ENCODE measurements around the gene C9orf43. TPM values are rescaled to one million over a fixed set of nuclear protein-coding genes. Genes with fewer than 3 reads are reported as not detected.
"Not testable (repeated sequence)": the region's sequence is repeated elsewhere in the genome, so short reads cannot be mapped to it uniquely, and the experiment has no call there.

The C9orf43 gene
- total RNA-seq, 1 experiment from 2014 or later: 0.28 TPM

DNA sequence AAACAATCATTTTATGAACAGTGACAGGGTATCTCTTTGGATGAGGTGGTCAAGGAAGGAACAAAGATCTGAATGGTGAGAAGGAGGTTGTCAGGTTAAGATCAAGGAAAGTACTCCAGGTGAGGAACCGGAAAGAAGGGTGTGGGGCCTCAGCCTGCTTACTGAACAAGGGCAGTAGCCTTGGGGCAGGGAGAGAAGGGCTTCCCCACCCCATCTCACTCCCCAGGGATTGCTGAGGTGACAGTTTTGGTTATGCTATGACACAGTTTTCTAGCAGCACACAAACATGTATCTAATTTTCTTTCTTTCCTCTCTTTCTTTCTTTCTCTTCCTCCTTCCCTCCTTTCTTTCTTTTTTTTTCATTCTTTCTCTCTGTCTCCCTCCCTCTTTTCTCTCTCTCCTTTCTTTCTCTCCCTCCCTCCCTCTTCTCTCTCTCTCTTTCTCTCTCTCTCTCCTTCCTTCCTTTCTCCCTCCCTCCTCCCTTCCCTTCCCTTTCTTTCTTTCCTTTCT, 29.6 kb upstream of the C9orf43 start:
- H3K4me3 Mint-ChIP-seq: no peak overlapping the region
- CTCF ChIA-PET: interaction anchor here (0.6 kb wide), 1 partner anchor 110 kb away, joined by 3 read pairs; no protein-coding TSS in a partner anchor
- H3K4me1 Mint-ChIP-seq: peaks cover 15% of the 10 kb centered on the region
- H3K36me3 Mint-ChIP-seq: no peaks in the 10 kb centered on the region
- POLR2A ChIA-PET: no interaction called here
- TF ChIP-seq, protein P1, sequence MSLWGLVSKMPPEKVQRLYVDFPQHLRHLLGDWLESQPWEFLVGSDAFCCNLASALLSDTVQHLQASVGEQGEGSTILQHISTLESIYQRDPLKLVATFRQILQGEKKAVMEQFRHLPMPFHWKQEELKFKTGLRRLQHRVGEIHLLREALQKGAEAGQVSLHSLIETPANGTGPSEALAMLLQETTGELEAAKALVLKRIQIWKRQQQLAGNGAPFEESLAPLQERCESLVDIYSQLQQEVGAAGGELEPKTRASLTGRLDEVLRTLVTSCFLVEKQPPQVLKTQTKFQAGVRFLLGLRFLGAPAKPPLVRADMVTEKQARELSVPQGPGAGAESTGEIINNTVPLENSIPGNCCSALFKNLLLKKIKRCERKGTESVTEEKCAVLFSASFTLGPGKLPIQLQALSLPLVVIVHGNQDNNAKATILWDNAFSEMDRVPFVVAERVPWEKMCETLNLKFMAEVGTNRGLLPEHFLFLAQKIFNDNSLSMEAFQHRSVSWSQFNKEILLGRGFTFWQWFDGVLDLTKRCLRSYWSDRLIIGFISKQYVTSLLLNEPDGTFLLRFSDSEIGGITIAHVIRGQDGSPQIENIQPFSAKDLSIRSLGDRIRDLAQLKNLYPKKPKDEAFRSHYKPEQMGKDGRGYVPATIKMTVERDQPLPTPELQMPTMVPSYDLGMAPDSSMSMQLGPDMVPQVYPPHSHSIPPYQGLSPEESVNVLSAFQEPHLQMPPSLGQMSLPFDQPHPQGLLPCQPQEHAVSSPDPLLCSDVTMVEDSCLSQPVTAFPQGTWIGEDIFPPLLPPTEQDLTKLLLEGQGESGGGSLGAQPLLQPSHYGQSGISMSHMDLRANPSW (CRISPR knock-in tag; conservative IDR thresholded peaks at IDR 0.05; ENCODE audit: low read depth): no peak
- TF ChIP-seq, protein P2, sequence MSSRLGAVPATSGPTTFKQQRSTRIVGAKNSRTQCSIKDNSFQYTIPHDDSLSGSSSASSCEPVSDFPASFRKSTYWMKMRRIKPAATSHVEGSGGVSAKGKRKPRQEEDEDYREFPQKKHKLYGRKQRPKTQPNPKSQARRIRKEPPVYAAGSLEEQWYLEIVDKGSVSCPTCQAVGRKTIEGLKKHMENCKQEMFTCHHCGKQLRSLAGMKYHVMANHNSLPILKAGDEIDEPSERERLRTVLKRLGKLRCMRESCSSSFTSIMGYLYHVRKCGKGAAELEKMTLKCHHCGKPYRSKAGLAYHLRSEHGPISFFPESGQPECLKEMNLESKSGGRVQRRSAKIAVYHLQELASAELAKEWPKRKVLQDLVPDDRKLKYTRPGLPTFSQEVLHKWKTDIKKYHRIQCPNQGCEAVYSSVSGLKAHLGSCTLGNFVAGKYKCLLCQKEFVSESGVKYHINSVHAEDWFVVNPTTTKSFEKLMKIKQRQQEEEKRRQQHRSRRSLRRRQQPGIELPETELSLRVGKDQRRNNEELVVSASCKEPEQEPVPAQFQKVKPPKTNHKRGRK (CRISPR knock-in tag; IDR thresholded peaks at IDR 0.05; ENCODE audit: borderline replicate concordance): peak; percentile 87
- no peaks in the 10 kb centered on the region for H3K9me3 Mint-ChIP-seq
- ATAC-seq: no peak
- H3K27ac Mint-ChIP-seq: 0 out of 2 replicates have a peak overlapping the region, but pooled peaks have one; percentile 10
- no peak for DNase-seq (ENCODE audit: low spot score)
- H3K27me3 Mint-ChIP-seq (ENCODE audit: low read depth): no peaks in the 10 kb centered on the region; the same call in 1 of the 2 replicates

DNA sequence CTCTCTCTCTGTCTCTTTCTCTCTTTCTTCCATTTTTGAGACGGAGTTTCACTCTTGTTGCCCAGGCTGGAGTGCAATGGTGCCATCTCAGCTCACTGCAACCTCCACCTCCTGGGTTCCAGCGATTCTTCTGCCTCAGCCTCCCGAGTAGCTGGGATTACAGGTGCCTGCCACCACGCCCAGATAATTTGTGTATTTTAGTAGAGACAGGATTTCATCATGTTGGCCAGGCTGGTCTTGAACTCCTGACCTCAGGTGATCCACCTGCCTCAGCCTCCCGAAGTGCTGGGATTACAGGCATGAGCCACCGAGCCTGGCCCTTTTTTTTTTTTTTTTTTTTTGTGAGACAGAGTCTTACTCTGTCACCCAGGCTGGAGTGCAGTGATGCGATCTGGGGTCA, 29.1 kb upstream of the C9orf43 start:
- CTCF ChIA-PET: interaction anchor here (0.6 kb wide), 1 partner anchor 110 kb away, joined by 3 read pairs; no protein-coding TSS in a partner anchor
- H3K27me3 Mint-ChIP-seq (ENCODE audit: low read depth); H3K9me3 Mint-ChIP-seq; DNase-seq (ENCODE audit: low spot score); H3K36me3 Mint-ChIP-seq; H3K4me3 Mint-ChIP-seq; H3K27ac Mint-ChIP-seq; POLR2A ChIA-PET; ATAC-seq: not testable (repeated sequence)
- peaks cover 15% of the 10 kb centered on the region for H3K4me1 Mint-ChIP-seq

DNA sequence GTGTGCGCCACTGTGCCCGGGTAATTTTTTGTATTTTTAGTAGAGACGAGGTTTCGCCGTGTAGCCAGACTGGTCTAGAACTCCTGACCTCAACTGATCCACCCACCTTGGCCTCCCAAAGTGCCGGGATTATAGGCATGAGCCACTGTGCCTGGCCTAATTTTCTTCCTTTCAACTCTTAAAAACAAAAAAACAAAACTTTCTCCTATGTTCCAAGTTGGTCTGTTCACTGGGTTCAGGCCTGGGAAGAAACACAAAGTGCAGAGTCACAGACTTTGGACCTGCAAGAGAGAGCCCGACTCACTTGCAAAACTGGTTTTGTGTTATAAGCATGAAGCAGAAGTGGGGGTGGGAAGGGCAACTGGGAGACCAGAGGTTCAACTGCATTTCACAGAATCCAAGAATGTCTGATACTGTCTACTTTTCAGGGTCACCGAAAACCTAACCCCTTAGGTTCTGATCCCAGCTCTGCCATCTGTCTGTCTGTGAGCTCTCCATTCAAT, 28.6 kb upstream of the C9orf43 start:
- ATAC-seq: no peak
- CTCF ChIA-PET: interaction anchor here (1.0 kb wide), 1 partner anchor 273 kb away, joined by 3 read pairs; no protein-coding TSS in a partner anchor
- H3K9me3 Mint-ChIP-seq: no peaks in the 10 kb centered on the region
- POLR2A ChIA-PET: no interaction called here
- no peak overlapping the region for H3K27ac Mint-ChIP-seq
- peaks cover 15% of the 10 kb centered on the region for H3K4me1 Mint-ChIP-seq
- no peaks in the 10 kb centered on the region; the same call in 1 of the 2 replicates for H3K36me3 Mint-ChIP-seq
- H3K27me3 Mint-ChIP-seq (ENCODE audit: low read depth): no peaks in the 10 kb centered on the region; the same call in 1 of the 2 replicates
- DNase-seq (ENCODE audit: low spot score): no peak
- no peak overlapping the region for H3K4me3 Mint-ChIP-seq
- TF ChIP-seq GTF2I (CRISPR knock-in tag; conservative IDR thresholded peaks at IDR 0.05) (no peak), ZNF396 (CRISPR knock-in tag; IDR thresholded peaks at IDR 0.05; ENCODE audit: borderline replicate concordance) (no peak), GABPB1 (CRISPR knock-in tag; IDR thresholded peaks at IDR 0.05) (0 out of 2 replicates have a peak, but pooled peaks have one; percentile 14), FOXJ3 (CRISPR knock-in tag; IDR thresholded peaks at IDR 0.05; ENCODE audit: borderline replicate concordance) (no peak), MYBL2 (CRISPR knock-in tag; IDR thresholded peaks at IDR 0.05) (no peak), NR1H2 (CRISPR knock-in tag; IDR thresholded peaks at IDR 0.05) (no peak)
- TF ChIP-seq, protein P2 (CRISPR knock-in tag; IDR thresholded peaks at IDR 0.05; ENCODE audit: borderline replicate concordance): no peak

DNA sequence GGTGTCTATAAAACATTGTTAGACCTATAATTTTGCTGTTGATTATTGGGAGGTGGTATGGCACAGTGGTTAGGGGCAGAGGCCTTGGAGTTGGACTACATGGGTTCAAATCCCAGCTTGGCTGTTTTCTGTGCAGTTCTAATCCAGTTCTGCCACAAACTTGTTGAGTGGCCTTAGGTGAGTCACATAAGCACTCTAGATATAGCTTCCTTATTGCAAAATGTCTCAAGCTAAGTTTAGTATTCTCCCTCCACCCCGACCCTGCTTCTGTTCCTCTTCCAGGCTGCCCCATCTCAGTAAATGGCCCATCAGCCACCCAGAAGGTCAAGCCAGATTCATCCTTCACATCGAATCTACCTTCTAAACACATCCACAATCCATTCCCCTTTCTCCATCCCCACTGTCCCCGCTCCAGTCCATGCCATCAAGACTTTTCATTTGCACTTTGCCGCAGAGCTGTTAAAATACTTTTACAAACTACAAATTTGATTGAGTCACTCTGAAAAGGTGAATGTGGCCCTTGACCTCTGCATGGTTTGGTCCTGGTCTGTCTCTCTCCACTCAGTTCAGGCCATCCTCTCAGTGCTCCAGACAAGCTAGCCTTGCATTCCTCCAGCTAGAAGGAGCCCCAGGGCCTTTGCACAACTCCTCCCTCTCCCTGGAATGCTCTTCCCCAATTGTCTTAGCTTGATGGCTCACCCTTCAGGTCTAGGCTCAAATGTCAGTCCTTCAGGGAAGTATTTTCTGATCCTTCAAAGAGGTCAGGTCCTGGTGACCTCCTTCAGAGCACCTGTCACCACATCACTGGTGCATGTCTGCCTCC, 23.8 kb upstream of the C9orf43 start:
- no peaks in the 10 kb centered on the region for H3K27me3 Mint-ChIP-seq (ENCODE audit: low read depth)
- ATAC-seq: no peak
- CTCF ChIA-PET: no interaction called here
- TF ChIP-seq SP1 (CRISPR knock-in tag; conservative IDR thresholded peaks at IDR 0.05) (no peak), ZNF671 (CRISPR knock-in tag; IDR thresholded peaks at IDR 0.05) (no peak), NFATC4 (CRISPR knock-in tag; IDR thresholded peaks at IDR 0.05) (no peak), JAZF1 (CRISPR knock-in tag; IDR thresholded peaks at IDR 0.05) (no peak), ZNF423 (CRISPR knock-in tag; IDR thresholded peaks at IDR 0.05) (no peak), CBFB (CRISPR knock-in tag; IDR thresholded peaks at IDR 0.05; ENCODE audit: low read depth) (no peak), FOXP1 (CRISPR knock-in tag; IDR thresholded peaks at IDR 0.05; ENCODE audit: borderline replicate concordance) (no peak), NFYB (CRISPR knock-in tag; conservative IDR thresholded peaks at IDR 0.05; ENCODE audit: low read depth) (no peak)
- TF ChIP-seq, protein P3, sequence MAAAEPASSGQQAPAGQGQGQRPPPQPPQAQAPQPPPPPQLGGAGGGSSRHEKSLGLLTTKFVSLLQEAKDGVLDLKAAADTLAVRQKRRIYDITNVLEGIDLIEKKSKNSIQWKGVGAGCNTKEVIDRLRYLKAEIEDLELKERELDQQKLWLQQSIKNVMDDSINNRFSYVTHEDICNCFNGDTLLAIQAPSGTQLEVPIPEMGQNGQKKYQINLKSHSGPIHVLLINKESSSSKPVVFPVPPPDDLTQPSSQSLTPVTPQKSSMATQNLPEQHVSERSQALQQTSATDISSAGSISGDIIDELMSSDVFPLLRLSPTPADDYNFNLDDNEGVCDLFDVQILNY (CRISPR knock-in tag; IDR thresholded peaks at IDR 0.05): no peak
- TF ChIP-seq, protein P4, sequence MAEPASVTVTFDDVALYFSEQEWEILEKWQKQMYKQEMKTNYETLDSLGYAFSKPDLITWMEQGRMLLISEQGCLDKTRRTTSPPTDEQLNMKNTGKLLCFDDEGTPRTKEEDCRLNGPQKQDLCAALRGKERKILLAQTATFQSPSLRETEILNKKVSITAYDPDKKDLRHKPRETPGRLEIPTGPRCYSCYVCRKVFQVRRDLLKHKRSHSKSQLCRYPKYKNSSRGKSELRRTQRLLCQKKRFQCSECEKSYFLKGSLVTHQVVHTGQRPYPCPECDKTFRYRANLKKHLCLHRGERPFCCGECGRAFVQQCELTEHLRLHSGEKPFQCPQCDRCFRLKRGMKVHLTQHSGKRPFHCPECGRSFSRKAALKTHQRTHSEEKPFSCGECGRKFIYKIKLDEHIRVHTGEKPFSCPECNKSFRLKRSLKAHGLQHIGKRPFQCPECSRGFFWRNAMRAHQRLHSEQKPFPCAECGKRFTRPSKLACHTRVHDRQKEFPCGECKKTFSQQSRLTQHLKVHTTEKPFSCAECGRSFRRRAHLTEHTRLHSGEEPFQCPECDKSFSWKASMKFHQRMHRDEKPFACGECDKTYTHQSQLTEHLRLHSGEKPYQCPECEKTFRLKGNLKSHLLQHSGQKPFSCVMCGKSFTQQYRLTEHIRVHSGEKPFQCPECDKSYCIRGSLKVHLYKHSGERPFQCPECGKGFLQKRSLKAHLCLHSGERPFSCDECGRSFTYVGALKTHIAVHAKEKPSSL (CRISPR knock-in tag; conservative IDR thresholded peaks at IDR 0.05): no peak

More for the DNA sequence above, 23.8 kb upstream of the C9orf43 start:
- no peaks in the 10 kb centered on the region for H3K9me3 Mint-ChIP-seq
- no peak overlapping the region for H3K27ac Mint-ChIP-seq
- H3K4me1 Mint-ChIP-seq: peaks cover 6% of the 10 kb centered on the region
- no peak overlapping the region for H3K4me3 Mint-ChIP-seq
- H3K36me3 Mint-ChIP-seq: peaks cover 4% of the 10 kb centered on the region
- no peak for DNase-seq (ENCODE audit: low spot score)
- POLR2A ChIA-PET: no interaction called here
